DND-41 (cell line): ENCODE results near the gene NUS1.
"Not testable (repeated sequence)": the region's sequence is repeated elsewhere in the genome, so short reads cannot be mapped to it uniquely, and the experiment has no call there.

Source experiments
- EZH2 ChIP-seq: IDR thresholded peaks from 3 replicates; pipeline ENCODE4 v1.6.1; 2012; ENCODE audit warnings: borderline replicate concordance, low read depth, mild to moderate bottlenecking, moderate library complexity, low read length, inconsistent platforms; ENCODE audit not compliant: severe bottlenecking
- TF ChIP-seq, protein P1 (sequence below): IDR thresholded peaks from 2 replicates; pipeline ENCODE4 v1.5.1; 2012; ENCODE audit warnings: borderline replicate concordance, low read length, moderate library complexity, mild to moderate bottlenecking; ENCODE audit not compliant: poor library complexity, severe bottlenecking; ENCODE audit errors: extremely low read depth

- TF ChIP-seq, protein P1, sequence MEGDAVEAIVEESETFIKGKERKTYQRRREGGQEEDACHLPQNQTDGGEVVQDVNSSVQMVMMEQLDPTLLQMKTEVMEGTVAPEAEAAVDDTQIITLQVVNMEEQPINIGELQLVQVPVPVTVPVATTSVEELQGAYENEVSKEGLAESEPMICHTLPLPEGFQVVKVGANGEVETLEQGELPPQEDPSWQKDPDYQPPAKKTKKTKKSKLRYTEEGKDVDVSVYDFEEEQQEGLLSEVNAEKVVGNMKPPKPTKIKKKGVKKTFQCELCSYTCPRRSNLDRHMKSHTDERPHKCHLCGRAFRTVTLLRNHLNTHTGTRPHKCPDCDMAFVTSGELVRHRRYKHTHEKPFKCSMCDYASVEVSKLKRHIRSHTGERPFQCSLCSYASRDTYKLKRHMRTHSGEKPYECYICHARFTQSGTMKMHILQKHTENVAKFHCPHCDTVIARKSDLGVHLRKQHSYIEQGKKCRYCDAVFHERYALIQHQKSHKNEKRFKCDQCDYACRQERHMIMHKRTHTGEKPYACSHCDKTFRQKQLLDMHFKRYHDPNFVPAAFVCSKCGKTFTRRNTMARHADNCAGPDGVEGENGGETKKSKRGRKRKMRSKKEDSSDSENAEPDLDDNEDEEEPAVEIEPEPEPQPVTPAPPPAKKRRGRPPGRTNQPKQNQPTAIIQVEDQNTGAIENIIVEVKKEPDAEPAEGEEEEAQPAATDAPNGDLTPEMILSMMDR = not testable (repeated sequence)
- TF ChIP-seq EZH2 = not testable (repeated sequence)
These were observed 14.3 kb downstream of the NUS1 start for GRCh38 chr6:117689584-117689983.
